ENCODE measurements around the gene PLXNB2. TPM values are rescaled to one million over a fixed set of nuclear protein-coding genes. Genes with fewer than 3 reads are reported as not detected.

Gene PLXNB2
- total RNA-seq, 1 experiment from 2014 or later: 31.2 TPM

GRCh38 chr22:50314455-50315288 lies 7.2 kb upstream of the PLXNB2 start:
- in situ Hi-C loops (cut with HindIII; ENCODE audit: low pct_unique_long_range_greater_than_20kb, low sequenced_read_pairs): no loop called here
- peak; percentile 47 for DNase-seq (ENCODE audit: low read depth, low spot score)

- in situ Hi-C loops (cut with HindIII; ENCODE audit: low pct_unique_long_range_greater_than_20kb, low sequenced_read_pairs): no loop called here
- no peak for DNase-seq (ENCODE audit: low read depth, low spot score)
Measured at GRCh38 chr22:50314081-50314454, 6.6 kb upstream of the PLXNB2 start.

DNA sequence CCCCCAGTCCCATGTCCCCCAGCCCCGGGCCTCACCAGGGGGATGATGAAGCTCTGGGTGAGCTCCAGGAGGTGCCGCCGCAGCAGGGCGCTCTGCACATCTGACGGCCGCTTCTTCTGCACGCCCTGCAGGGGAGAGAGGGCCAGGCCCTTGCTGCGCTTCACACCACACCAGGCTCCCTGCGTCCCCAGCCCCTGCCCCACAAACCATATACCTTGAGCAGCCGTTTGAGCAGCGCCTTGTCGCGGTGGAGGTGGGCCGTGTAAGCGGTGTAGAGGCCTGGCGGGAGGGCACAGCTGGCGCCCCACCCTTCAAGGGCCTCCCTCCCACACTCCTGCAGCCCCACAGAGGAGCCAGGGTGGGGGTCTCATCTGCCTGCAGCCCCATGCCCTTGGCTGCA lies 6.2 kb upstream of the PLXNB2 start:
- no peak for DNase-seq (ENCODE audit: low read depth, low spot score)
- in situ Hi-C loops (cut with HindIII; ENCODE audit: low pct_unique_long_range_greater_than_20kb, low sequenced_read_pairs): no loop called here

DNA sequence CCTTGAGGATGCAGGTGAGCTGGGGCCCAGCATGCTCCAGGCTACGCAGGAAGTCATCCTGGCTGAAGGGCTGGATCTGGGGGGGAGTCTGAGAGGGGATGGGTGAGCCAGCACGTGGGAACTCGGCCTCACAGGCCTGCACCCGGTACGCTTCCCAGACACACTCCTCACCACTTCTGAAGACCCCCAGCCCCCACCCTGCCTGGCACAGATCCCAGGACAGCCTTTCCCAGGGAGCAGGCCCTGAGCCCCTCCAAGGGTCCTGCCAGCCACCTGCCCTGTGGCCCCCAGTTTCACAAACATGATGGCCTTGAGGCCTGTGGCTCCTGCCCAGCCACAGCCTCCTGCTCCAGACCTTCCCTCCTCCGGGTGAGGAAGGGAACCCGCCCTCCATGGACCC lies 5.6 kb upstream of the PLXNB2 start:
- no peak for DNase-seq (ENCODE audit: low read depth, low spot score)
- in situ Hi-C loops (cut with HindIII; ENCODE audit: low pct_unique_long_range_greater_than_20kb, low sequenced_read_pairs): no loop called here

- no peak for DNase-seq (ENCODE audit: low read depth, low spot score)
- in situ Hi-C loops (cut with HindIII; ENCODE audit: low pct_unique_long_range_greater_than_20kb, low sequenced_read_pairs): no loop called here
Measured at GRCh38 chr22:50312371-50312770, 4.9 kb upstream of the PLXNB2 start.

DNA sequence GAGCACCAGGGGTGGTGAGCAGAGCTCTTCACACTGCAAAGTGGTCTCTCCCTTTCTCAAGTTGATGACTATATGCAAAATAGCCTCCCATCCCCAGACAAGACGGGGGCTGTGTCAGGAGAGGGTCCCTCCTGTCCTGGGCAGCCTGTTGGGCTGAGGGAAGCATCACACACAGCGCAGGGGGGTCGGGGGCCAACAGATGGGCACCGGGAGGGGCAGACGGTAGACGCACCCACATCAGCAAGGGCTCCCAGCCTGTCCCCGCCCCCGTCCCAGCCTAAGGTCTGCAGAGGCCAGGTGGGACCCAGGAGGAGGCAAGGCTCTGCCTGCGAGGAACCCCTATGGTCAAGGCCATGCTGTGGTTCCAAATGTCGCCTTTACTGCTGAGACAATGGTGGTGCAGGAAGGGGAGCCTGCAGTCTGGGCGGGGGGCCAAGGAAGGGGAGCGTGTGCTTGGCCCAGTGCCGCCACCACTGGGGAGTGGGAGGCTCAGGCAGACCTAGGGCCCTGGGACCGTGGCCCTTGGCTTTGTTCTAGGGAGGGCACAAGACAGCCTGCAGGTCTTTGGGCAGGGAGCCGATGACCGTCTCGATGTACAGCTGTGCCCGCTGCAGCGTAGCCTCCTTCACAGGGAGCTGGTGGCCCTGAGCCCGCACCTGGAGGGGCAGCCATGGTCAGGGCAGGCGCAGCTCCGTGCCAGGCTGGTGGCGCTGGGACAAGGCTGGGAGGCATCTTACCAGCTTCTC lies 4.3 kb upstream of the PLXNB2 start:
- DNase-seq (ENCODE audit: low read depth, low spot score): no peak

DNA sequence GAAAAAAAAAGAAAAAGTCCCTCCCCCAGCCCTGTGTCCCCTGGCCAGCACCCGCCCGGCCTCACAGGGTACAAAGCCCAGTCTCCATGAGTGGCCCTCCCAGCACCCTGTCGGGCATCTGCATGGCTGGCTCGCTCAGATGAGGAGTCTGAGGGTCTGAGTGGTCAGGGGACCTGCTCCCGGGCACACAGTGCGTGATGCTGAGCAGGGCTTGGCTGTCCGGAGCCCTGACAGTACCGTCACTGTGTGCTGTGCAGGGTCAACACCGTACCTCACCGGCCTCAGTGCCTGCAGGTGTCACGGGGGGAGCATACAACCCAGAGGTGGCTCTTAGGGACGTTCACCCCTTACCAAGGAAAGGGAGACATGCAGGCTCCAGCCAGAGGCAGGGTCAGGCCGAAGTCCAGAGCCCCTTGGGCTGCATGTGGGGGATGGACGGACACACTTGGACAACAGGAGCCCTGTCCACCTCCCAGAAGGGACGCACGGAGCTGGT lies 3.6 kb upstream of the PLXNB2 start:
- in situ Hi-C loops (cut with HindIII; ENCODE audit: low pct_unique_long_range_greater_than_20kb, low sequenced_read_pairs): no loop called here
- no peak for DNase-seq (ENCODE audit: low read depth, low spot score)

More for the DNA sequence above, 4.3 kb upstream of the PLXNB2 start:
- in situ Hi-C loops (cut with HindIII; ENCODE audit: low pct_unique_long_range_greater_than_20kb, low sequenced_read_pairs): no loop called here

DNA sequence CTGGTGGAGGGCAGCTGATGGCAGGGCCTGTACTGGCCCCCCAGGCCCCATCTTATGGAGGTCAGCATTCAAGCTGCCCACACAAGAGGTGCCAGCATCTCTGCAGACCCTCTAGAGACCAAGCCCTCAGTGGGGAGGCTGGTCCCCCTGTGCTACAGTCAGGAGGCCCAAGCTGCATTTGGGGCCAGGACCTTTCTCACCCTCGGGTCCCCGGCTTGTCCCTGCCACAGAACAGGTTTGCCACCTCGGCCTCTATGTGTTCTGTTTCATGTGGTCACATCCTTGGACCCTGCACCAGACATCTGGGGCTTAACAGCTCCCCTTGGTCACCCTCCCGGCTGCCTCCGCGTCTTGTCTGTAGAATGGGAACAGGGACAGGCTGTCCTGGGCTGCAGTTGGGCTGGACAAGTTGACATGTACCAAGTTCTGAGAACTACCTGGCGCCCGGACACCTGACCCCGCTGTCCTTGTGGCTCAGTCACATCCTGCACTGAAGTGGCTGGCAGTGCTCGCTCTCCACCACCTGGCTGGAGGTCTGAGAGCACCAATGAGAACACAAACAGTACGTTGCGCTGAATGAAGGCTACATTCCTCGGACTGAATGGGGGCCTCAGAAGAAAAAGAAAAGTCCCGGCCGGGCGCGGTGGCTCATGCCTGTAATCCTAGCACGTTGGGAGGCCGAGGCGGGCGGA lies 2.7 kb upstream of the PLXNB2 start:
- in situ Hi-C loops (cut with HindIII; ENCODE audit: low pct_unique_long_range_greater_than_20kb, low sequenced_read_pairs): no loop called here
- no peak for DNase-seq (ENCODE audit: low read depth, low spot score)

DNA sequence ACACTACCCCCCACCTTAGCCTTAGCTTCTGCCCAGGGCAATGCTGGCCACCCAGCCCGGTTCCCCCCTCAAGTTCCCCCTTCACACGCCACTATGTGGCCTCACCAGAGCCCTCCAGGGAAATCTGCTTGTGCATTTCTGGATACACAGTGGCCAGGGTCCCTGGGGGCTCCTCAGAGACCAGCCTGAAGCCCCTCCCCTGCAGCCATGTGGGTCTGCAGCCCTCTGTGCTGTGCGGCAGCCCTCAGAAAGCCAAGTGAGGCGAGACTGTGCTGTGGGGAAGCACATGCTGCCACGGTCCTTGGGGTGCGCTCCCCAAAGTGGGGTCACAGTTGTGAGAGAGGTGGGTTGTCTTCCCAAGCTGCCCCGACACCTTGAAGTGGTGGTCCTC lies 2.1 kb upstream of the PLXNB2 start:
- in situ Hi-C loops (cut with HindIII; ENCODE audit: low pct_unique_long_range_greater_than_20kb, low sequenced_read_pairs): no loop called here
- no peak for DNase-seq (ENCODE audit: low read depth, low spot score)

- DNase-seq (ENCODE audit: low read depth, low spot score): no peak
- in situ Hi-C loops (cut with HindIII; ENCODE audit: low pct_unique_long_range_greater_than_20kb, low sequenced_read_pairs): no loop called here
Measured at GRCh38 chr22:50308986-50309600, 1.6 kb upstream of the PLXNB2 start.

- DNase-seq (ENCODE audit: low read depth, low spot score): peak; percentile 16
- in situ Hi-C loops (cut with HindIII; ENCODE audit: low pct_unique_long_range_greater_than_20kb, low sequenced_read_pairs): no loop called here
Measured at GRCh38 chr22:50308597-50308935, 1.1 kb upstream of the PLXNB2 start.

- in situ Hi-C loops (cut with HindIII; ENCODE audit: low pct_unique_long_range_greater_than_20kb, low sequenced_read_pairs): no loop called here
- no peak for DNase-seq (ENCODE audit: low read depth, low spot score)
Measured at GRCh38 chr22:50307890-50308596, 597 bp upstream of the PLXNB2 start.

DNA sequence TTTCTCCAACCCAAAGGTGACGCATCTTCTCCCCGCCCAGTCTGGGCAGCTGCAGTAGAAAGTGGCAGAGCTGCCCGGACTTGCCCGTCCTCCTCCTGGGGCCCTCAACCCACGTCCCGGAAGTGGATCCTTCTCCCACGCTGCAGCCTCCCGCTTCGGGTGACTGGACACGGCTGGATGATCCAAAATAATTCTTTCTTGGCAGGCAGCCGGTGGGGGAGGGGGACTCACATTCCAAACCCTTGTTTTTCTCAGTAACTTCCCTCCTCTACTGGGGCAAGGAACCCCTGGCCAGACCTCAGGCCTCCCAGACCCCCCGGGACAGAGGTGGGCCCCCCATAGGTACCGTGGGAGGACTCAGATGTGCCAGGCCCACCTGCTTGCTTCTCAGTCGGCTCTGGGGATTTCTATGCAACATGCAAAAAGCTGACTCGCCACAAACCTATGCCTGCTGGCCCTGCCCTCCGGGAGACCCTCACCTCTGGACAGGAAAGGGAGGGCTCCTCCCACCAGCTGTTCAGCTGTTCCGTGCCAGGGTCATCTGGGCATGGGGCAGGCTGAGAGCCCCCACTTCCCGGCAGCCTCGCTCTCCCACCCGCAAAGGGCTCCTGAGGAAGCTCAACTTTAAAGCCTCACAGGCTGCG lies 1.4 kb downstream of the PLXNB2 start:
- in situ Hi-C loops (cut with HindIII; ENCODE audit: low pct_unique_long_range_greater_than_20kb, low sequenced_read_pairs): no loop called here
- DNase-seq (ENCODE audit: low read depth, low spot score): peak; percentile 58

DNA sequence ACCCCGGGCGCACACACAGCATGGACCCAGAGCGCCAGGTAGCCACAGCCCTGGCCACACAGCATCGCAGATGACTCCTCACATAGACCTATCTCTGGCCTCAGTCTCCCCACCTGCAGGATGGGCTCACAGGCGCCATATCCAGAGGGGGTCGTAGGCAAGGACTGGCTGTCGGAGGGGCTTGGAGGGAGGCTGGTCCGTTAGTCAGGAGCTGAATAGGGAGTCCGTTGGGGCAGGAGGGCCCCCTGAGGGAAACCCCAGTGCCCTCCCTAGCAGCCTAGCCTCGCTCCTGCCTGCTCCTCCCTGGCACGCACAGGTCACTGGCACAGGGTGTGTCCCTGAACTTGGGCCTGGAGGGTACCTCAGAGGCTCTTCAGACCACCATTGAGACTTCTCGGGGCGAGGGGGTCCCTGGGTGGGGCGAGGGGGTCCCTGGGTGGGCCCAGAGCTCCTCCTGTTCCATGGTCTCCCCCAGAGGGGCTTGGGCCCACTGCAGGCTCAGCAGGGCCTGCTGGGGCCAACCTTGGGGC lies 2.0 kb downstream of the PLXNB2 start:
- in situ Hi-C loops (cut with HindIII; ENCODE audit: low pct_unique_long_range_greater_than_20kb, low sequenced_read_pairs): no loop called here
- DNase-seq (ENCODE audit: low read depth, low spot score): no peak

- in situ Hi-C loops (cut with HindIII; ENCODE audit: low pct_unique_long_range_greater_than_20kb, low sequenced_read_pairs): no loop called here
- DNase-seq (ENCODE audit: low read depth, low spot score): no peak
Measured at GRCh38 chr22:50304528-50305392, 2.7 kb downstream of the PLXNB2 start.

All from SK-MEL-5 (cell line).